Astrocyte (in vitro differentiated cells and primary cell): ENCODE results near the gene ZNF222.

Source experiments
- CTCF ChIP-seq: IDR thresholded peaks from 2 replicates; pipeline ENCODE4 v1.5.1; 2011; ENCODE audit warnings: low read depth, mild to moderate bottlenecking, inconsistent platforms, low read length, moderate library complexity; ENCODE audit not compliant: insufficient read depth
- EZH2 ChIP-seq: IDR thresholded peaks from 2 replicates; pipeline ENCODE4 v1.6.1; 2012; ENCODE audit warnings: mild to moderate bottlenecking, low read length, inconsistent platforms; ENCODE audit not compliant: insufficient read depth

GRCh38 chr19:44019498-44019897, 5.7 kb upstream of the ZNF222 start:
- TF ChIP-seq CTCF (no peak), EZH2 (no peak)
